Ovary (tissue), 9 donors: ENCODE data around the gene CEACAM5. TPM values are rescaled to one million over a fixed set of nuclear protein-coding genes. Genes with fewer than 3 reads are reported as not detected.

ENCODE experiments used
- DNase-seq, 5 donors: peaks; one replicate each; pipeline ENCODE4 v3.0.0-alpha.2; 2019 to 2020
- H3K27ac ChIP-seq, 2 donors: fragments of 200-600 bp; one replicate each; pipeline versions ENCODE4 v1.5.1 to v1.8.0; 2019 to 2022
- H3K27me3 ChIP-seq: fragments of 200-600 bp; one replicate; pipeline ENCODE4 v1.8.0; 2022
- H3K36me3 ChIP-seq: fragments of 200-600 bp; sonication (generic); one replicate; pipeline ENCODE4 v1.5.1; 2019
- H3K4me1 ChIP-seq: one replicate; pipeline ENCODE4 v1.8.1; 2013; ENCODE audit warnings: mild to moderate bottlenecking, moderate library complexity; ENCODE audit not compliant: insufficient read depth
- H3K4me3 ChIP-seq: fragments of 200-600 bp; sonication (generic); one replicate; pipeline ENCODE4 v1.5.1; 2017
- H3K9me3 ChIP-seq, 2 donors: fragments of 200-600 bp in 1 of 2; sonication (generic) in 1 of 2; one replicate each; pipeline versions ENCODE4 v1.5.1 to v1.8.1; 2013 to 2019; ENCODE audit warnings: mild to moderate bottlenecking in 1 of 2, moderate library complexity in 1 of 2
- CTCF ChIP-seq, 3 donors: fragments of 450-650 bp in 2 of 3; fragments of 200-600 bp in 1 of 3; IDR thresholded peaks; one replicate each; pipeline versions ENCODE4 v1.5.1 to v1.8.0; 2016 to 2022; ENCODE audit warnings: antibody characterized with exemption in 3 of 3, mild to moderate bottlenecking in 1 of 3
- EP300 ChIP-seq: sonication (generic); formaldehyde crosslinking; IDR thresholded peaks from one replicate; pipeline ENCODE4 v1.6.1; 2017; ENCODE audit warnings: antibody characterized with exemption
- POLR2A ChIP-seq: fragments of 450-650 bp; IDR thresholded peaks from one replicate; pipeline ENCODE4 v1.6.1; 2017; ENCODE audit warnings: antibody characterized with exemption, mild to moderate bottlenecking, moderate library complexity
- WGBS, 3 donors: extraction: QIAGEN DNeasy Blood & Tissue Kit in 1 of 3; methylation state at CpG; one replicate each; pipeline versions ENCODE4 v1.1.5 to v1.1.7; 2013 to 2017; 5-methylcytosine and 5-hydroxymethylcytosine counted together
- intact Hi-C, 4 donors: fragments of 100-400 bp; cut with DNase I; formaldehyde crosslinking; loops; one replicate each; pipeline versions ENCODE4 v1.11.0 to v1.15.1; 2022 to 2023
- polyA plus RNA-seq, 2 donors: library from polyadenylated mRNA; stranded (reverse); fragments of 200-250 nt in 1 of 2; fragments of 350-450 nt in 1 of 2; fragmentation: Illumina TruSeq in 1 of 2; extraction: RNeasy Lipid Tissue Mini Kit (QIAGEN cat#74804) in 1 of 2; gene quantifications; one replicate each; pipeline ENCODE4 v1.2.3, GENCODE V29; 2013 to 2014
- total RNA-seq, 7 donors: library from RNA; depleted of rRNA in 2 of 7; stranded (reverse); fragments of >200 nt in 2 of 7; fragmentation: NEBNext Ultra II Directional in 3 of 7; extraction: Animal tissue kit (Norgen Biotek cat#: 25700) in 3 of 7; gene quantifications; one replicate each; pipeline versions ENCODE4 v1.1.0 to v1.2.4, GENCODE V29; 2016 to 2023
- donor health status: DM: no; HTN: no; CAD: no; lungs with moderate emphysema.
- donor health status: DM: no; HTN: no; CAD: no.
- donor health status: Bipolar disorder and iron deficiency.
- donor health status: DM: yes; HTN: yes; CAD: no.
- donor health status: DM: no; HTN: no; CAD: no.
- donor health status: DM: yes; HTN: yes; CAD: no.

Gene CEACAM5
- total and polyA plus RNA-seq, 9 donors: 0.27 to 1.5 (median 1.3) TPM; not detected in 6

GRCh38 chr19:41689993-41690800 is 18.2 kb upstream of the CEACAM5 start:
- H3K4me1 ChIP-seq: no peaks in the 10 kb centered on the region
- no peaks in the 10 kb centered on the region for H3K27me3 ChIP-seq
- TF ChIP-seq CTCF (IDR thresholded peaks at IDR 0.05) (no peak), POLR2A (no peak), EP300 (no peak)
- no peak overlapping the region for H3K27ac ChIP-seq
- WGBS, 3 donors: 55 to 69% (median 65%) methylated on average over 4 of the region's 4 CpGs
- no peak for DNase-seq
- intact Hi-C loops: no loop called here
- H3K9me3 ChIP-seq: no peaks in the 10 kb centered on the region
- H3K4me3 ChIP-seq: no peak overlapping the region
- H3K36me3 ChIP-seq: no peaks in the 10 kb centered on the region

- no peak for DNase-seq
- Histone ChIP-seq H3K4me3 (no peak overlapping the region), H3K27me3 (no peaks in the 10 kb centered on the region), H3K36me3 (no peaks in the 10 kb centered on the region), H3K9me3 (no peaks in the 10 kb centered on the region), H3K4me1 (no peaks in the 10 kb centered on the region), H3K27ac (no peak overlapping the region)
- WGBS, 3 donors: 74 to 90% (median 79%) methylated on average over 3 of the region's 3 CpGs
- intact Hi-C loops: no loop called here
- no peak for TF ChIP-seq EP300
- TF ChIP-seq CTCF (IDR thresholded peaks at IDR 0.05): no peak
- no peak for TF ChIP-seq POLR2A
These were observed 17.7 kb upstream of the CEACAM5 start for GRCh38 chr19:41690801-41691065.

GRCh38 chr19:41691268-41691970 is 17.0 kb upstream of the CEACAM5 start:
- intact Hi-C loops: no loop called here
- Histone ChIP-seq H3K4me1 (no peaks in the 10 kb centered on the region), H3K36me3 (no peaks in the 10 kb centered on the region), H3K27me3 (no peaks in the 10 kb centered on the region), H3K4me3 (no peak overlapping the region), H3K27ac (no peak overlapping the region), H3K9me3 (no peaks in the 10 kb centered on the region)
- 27 to 29% (median 28%) methylated on average over 20 of the region's 20 CpGs for WGBS, 3 donors
- TF ChIP-seq EP300 (no peak), POLR2A (no peak)
- DNase-seq: no peak

- Histone ChIP-seq H3K36me3 (no peaks in the 10 kb centered on the region), H3K27me3 (no peaks in the 10 kb centered on the region), H3K27ac (no peak overlapping the region), H3K9me3 (no peaks in the 10 kb centered on the region), H3K4me1 (no peaks in the 10 kb centered on the region), H3K4me3 (no peak overlapping the region)
- 29 to 53% (median 38%) methylated on average over 1 of the region's 1 CpG for WGBS, 3 donors
- intact Hi-C loops: no loop called here
- no peak for TF ChIP-seq CTCF (IDR thresholded peaks at IDR 0.05)
- no peak for TF ChIP-seq POLR2A
- DNase-seq: no peak
These were observed 14.2 kb upstream of the CEACAM5 start for GRCh38 chr19:41694196-41694595.
